IPS DF 6.9 (cell line): Measurements from ENCODE around the gene BRD7.

Source experiments
- DNase-seq: peaks from one replicate; pipeline ENCODE4 v3.0.0-alpha.2; 2013; ENCODE audit warnings: low read depth, low spot score
- H3K27ac ChIP-seq: one replicate; pipeline ENCODE4 v1.5.1; 2013; ENCODE audit warnings: low read length, control low read depth
- H3K27me3 ChIP-seq: 2 replicates; pipeline ENCODE4 v1.6.1; 2013; ENCODE audit warnings: mild to moderate bottlenecking, low read length; ENCODE audit not compliant: control insufficient read depth, insufficient read depth
- H3K36me3 ChIP-seq: 2 replicates; pipeline ENCODE4 v1.6.1; 2013; ENCODE audit warnings: low read length; ENCODE audit not compliant: control insufficient read depth, insufficient read depth
- H3K4me1 ChIP-seq: 2 replicates; pipeline ENCODE4 v1.6.1; 2013; ENCODE audit warnings: low read length; ENCODE audit not compliant: control insufficient read depth, insufficient read depth
- H3K4me3 ChIP-seq: 2 replicates; pipeline ENCODE4 v1.5.1; 2013; ENCODE audit warnings: mild to moderate bottlenecking, low read length
- H3K9me3 ChIP-seq: 2 replicates; pipeline ENCODE4 v1.6.1; 2013; ENCODE audit warnings: low read length, inconsistent platforms; ENCODE audit not compliant: control insufficient read depth, insufficient read depth
- WGBS: extraction: QIAGEN DNeasy Blood & Tissue Kit; methylation state at CpG from one replicate; pipeline ENCODE4 v1.1.7; 2013; ENCODE audit warnings: mixed read lengths, missing lambda C conversion rate; ENCODE audit not compliant: insufficient read length, insufficient coverage; 5-methylcytosine and 5-hydroxymethylcytosine counted together

Gene BRD7

GRCh38 chr16:50280932-50281331 is 87.9 kb downstream of the BRD7 start:
- no peaks in the 10 kb centered on the region for H3K27me3 ChIP-seq
- WGBS, result no CpG with 5 or more reads among the region's 5 CpGs
- no peak overlapping the region for H3K4me3 ChIP-seq
- DNase-seq, result no peak
- H3K27ac ChIP-seq, result no peak overlapping the region
- H3K4me1 ChIP-seq, result peaks cover 5% of the 10 kb centered on the region
- no peaks in the 10 kb centered on the region for H3K36me3 ChIP-seq
- H3K9me3 ChIP-seq, result no peaks in the 10 kb centered on the region

DNA sequence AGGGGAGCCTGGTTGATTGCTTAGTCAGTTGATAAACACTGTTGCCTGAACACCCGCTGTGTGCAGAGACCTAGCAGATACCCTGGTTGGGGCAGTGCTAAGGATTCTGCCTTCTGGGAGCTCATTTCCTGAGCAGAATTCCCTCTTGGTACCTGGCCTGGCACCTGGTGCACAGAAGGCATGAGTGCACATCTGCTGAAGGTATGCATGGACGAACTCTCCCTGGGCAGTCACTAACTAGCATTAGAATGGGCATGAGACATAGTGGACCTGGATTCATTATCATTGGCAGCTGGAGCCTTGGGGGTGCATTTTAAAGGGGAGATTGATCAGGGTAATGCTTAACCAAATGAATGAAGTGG is 89.3 kb downstream of the BRD7 start:
- Histone ChIP-seq H3K4me1 (peaks cover 5% of the 10 kb centered on the region), H3K27ac (no peak overlapping the region), H3K36me3 (no peaks in the 10 kb centered on the region), H3K4me3 (no peak overlapping the region), H3K27me3 (no peaks in the 10 kb centered on the region), H3K9me3 (no peaks in the 10 kb centered on the region)
- DNase-seq, result no peak
- no CpG with 5 or more reads among the region's 2 CpGs for WGBS

GRCh38 chr16:50278251-50278650 is 90.5 kb downstream of the BRD7 start:
- no peaks in the 10 kb centered on the region for H3K9me3 ChIP-seq
- peaks cover 5% of the 10 kb centered on the region for H3K4me1 ChIP-seq
- no CpG with 5 or more reads among the region's 3 CpGs for WGBS

GRCh38 chr16:50276801-50277555 is 91.8 kb downstream of the BRD7 start:
- H3K4me1 ChIP-seq, result peaks cover 3% of the 10 kb centered on the region
- H3K27ac ChIP-seq, result no peak overlapping the region
- no peak overlapping the region for H3K4me3 ChIP-seq
- no peak for DNase-seq
- H3K36me3 ChIP-seq, result no peaks in the 10 kb centered on the region
- WGBS, result no CpG with 5 or more reads among the region's 4 CpGs
- H3K9me3 ChIP-seq, result no peaks in the 10 kb centered on the region
- no peaks in the 10 kb centered on the region for H3K27me3 ChIP-seq

More at GRCh38 chr16:50278251-50278650, 90.5 kb downstream of the BRD7 start:
- Histone ChIP-seq H3K27ac (no peak overlapping the region), H3K36me3 (no peaks in the 10 kb centered on the region), H3K4me3 (no peak overlapping the region), H3K27me3 (no peaks in the 10 kb centered on the region)
- DNase-seq, result no peak

- Histone ChIP-seq H3K4me1 (peaks cover 3% of the 10 kb centered on the region), H3K27ac (no peak overlapping the region), H3K9me3 (no peaks in the 10 kb centered on the region), H3K27me3 (no peaks in the 10 kb centered on the region), H3K4me3 (no peak overlapping the region), H3K36me3 (no peaks in the 10 kb centered on the region)
- no peak for DNase-seq
- WGBS, result no CpG with 5 or more reads among the region's 2 CpGs
Observed at GRCh38 chr16:50276326-50276640, 92.5 kb downstream of the BRD7 start.

DNA sequence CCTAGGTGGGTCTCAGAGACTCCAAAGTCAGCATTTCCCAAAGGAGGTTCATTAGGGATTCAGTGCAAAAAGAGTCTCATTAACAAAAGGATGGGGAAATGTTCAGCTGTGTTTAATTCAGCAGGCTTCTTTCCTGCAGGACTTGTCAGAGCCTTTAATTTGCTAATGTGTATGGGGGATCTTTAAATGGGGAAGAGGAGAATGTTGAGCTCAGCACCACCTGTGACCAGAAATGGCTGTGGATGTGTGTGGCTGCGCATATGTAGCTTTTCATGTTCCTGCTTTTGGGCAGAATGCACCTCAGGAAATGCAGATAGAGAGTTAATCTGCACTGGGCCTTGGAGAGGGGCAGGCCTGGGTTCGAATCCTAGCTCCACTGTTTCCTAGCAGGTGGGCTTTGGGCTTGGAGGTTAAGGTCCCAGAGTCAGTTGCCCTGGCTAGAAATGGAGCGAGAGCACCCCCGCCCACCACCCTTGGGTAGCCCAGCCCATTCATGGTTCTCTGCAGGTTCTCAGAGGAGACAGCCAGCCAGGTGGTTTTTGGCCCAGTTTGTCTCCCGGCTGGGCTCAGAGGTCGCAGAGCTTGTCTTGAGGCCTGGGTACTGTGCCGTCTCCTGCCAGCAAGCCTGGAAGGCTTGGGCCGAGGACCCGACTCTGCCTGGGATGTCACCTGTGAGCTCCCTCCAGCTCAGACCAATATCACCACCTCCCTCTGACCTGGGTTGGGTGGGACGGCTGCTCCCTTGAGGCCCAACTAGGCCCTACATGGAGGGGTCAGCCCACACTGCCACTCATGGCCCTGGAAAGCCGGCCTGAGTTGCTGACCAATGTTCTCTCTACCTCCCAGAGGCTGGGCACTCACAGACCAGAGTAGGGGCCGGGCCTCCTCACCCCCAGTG is 93.1 kb downstream of the BRD7 start:
- Histone ChIP-seq H3K4me1 (peaks cover 3% of the 10 kb centered on the region), H3K27ac (no peak overlapping the region), H3K36me3 (no peaks in the 10 kb centered on the region), H3K27me3 (no peaks in the 10 kb centered on the region), H3K9me3 (no peaks in the 10 kb centered on the region), H3K4me3 (no peak overlapping the region)
- no peak for DNase-seq
- WGBS, result no CpG with 5 or more reads among the region's 12 CpGs

GRCh38 chr16:50275098-50275415 is 93.7 kb downstream of the BRD7 start:
- WGBS, result no CpG with 5 or more reads among the region's 3 CpGs
- Histone ChIP-seq H3K4me1 (peaks cover 3% of the 10 kb centered on the region), H3K4me3 (no peak overlapping the region), H3K9me3 (no peaks in the 10 kb centered on the region), H3K27me3 (no peaks in the 10 kb centered on the region), H3K36me3 (no peaks in the 10 kb centered on the region), H3K27ac (no peak overlapping the region)
- no peak for DNase-seq

DNA sequence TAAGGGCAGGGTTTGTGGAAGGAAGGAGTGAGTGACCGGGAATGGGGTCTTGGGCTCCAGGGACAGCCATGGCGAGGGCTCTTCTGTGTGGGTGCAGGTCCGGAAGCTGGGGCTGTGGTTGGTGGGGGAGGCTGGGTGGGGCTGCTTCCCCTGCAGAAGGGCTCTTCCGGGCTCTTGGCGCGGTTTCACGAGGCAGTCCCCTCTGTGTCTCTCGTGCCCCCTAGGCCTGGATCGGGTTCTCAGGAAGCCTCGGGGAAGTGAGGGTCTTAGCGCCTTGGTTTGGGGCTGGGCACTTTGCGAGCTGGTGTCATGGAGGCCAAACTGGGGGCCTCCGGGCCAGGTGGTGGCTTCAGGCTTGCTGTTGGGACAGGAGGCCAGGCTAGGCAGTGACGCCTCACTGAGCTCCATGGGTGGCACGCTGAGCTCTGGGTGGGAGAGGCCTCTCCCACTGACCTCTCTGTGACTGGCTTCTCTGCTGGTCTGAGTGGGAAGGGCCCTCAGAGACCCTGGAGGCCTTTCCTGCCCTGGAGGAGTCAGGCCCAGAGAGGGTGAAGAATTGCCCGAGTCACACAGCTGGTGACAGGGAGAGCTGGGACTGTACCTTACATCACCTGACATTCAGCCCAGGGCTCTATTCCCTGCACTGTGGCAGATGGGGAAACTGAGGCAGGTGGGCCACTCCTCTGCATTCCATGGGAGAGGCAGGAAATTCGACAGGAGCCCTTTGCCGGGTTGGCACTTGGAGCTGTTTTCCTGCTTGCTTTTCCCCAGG is 94.3 kb downstream of the BRD7 start:
- Histone ChIP-seq H3K27me3 (no peaks in the 10 kb centered on the region), H3K4me3 (no peak overlapping the region), H3K36me3 (no peaks in the 10 kb centered on the region), H3K27ac (no peak overlapping the region), H3K4me1 (peaks cover 2% of the 10 kb centered on the region), H3K9me3 (no peaks in the 10 kb centered on the region)
- DNase-seq, result no peak
- no CpG with 5 or more reads among the region's 18 CpGs for WGBS

- Histone ChIP-seq H3K4me1 (no peaks in the 10 kb centered on the region), H3K36me3 (no peaks in the 10 kb centered on the region), H3K9me3 (no peaks in the 10 kb centered on the region), H3K27ac (no peak overlapping the region), H3K27me3 (no peaks in the 10 kb centered on the region), H3K4me3 (no peak overlapping the region)
- DNase-seq, result no peak
- no CpG with 5 or more reads among the region's 13 CpGs for WGBS
Observed at GRCh38 chr16:50273888-50274325, 94.9 kb downstream of the BRD7 start.

DNA sequence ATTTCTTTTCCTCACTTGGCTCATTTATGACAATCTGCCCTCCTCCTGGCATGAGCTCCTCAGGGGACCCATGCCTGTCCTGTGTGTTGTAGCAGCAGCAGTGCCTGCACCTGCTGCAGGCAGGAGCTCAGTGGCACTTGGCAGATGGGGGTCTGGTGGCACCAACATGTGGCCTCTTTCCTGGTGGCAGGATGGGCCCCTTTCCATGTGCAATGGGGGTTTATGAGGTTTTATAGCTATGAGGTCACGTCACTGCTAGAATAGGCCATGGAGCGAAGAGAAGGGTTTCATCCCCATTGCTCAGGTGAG is 95.5 kb downstream of the BRD7 start:
- no peak overlapping the region for H3K27ac ChIP-seq
- no peak overlapping the region for H3K4me3 ChIP-seq
- no peaks in the 10 kb centered on the region for H3K4me1 ChIP-seq

More for the DNA sequence above, 95.5 kb downstream of the BRD7 start:
- DNase-seq, result no peak
- Histone ChIP-seq H3K27me3 (no peaks in the 10 kb centered on the region), H3K36me3 (no peaks in the 10 kb centered on the region), H3K9me3 (no peaks in the 10 kb centered on the region)
- WGBS, result no CpG with 5 or more reads among the region's 2 CpGs
